Fibroblast of pulmonary artery (primary cell): Measurements from ENCODE around the gene FAM167B.
"Not testable (repeated sequence)": the region's sequence is repeated elsewhere in the genome, so short reads cannot be mapped to it uniquely, and the experiment has no call there.

ENCODE experiments used
- DNase-seq: peaks from one replicate; pipeline ENCODE4 v3.0.0-alpha.2; 2010; ENCODE audit warnings: low read depth
- H3K4me3 ChIP-seq: replicated peaks from 2 replicates; pipeline ENCODE4 v1.5.1; 2011; ENCODE audit warnings: low read depth, mild to moderate bottlenecking, control low read depth, low read length, moderate library complexity
- TF ChIP-seq, protein P1 (sequence below): IDR thresholded peaks from 2 replicates; pipeline ENCODE4 v1.5.1; 2011; ENCODE audit warnings: mild to moderate bottlenecking, control low read depth, low read length, inconsistent platforms; ENCODE audit errors: missing control alignments

The FAM167B gene

DNA sequence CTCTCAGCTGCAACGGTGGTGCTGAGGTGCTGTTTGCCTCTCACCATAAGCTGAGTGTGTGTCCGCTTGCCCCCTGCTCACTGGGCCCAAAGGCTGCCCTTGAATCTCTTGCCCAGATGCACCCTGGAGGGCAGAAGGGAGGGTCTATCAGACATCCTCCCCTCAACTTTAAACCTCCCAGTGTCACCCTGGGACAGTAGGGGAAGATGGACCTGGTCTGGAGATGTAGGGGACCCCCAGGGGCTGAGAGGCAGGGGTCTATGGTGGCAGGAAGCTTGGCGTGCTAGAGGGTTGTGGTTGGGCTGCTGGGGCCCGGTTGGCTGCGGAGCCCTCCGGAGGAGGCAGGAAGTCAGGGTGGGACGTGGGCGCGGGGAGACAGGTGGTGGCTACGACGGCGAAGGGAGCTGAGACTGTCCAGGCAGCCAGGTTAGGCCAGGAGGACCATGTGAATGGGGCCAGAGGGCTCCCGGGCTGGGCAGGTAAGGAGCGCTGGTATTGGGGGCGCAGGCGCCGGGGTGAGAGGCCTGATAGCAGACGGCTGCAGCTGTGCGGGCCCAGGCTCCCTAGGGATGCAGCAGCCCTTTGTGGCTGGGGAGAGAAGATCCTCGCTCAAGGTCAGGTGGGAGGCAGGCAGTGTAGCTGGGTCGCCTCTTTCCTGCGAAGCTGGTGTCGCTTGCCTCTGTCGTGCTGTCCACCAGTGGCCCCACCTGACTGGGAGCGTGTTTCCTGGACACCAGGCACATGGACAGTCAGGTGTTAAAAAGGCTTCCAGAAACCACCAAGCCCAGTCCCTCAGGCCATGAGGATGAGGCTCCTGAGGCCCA, 4.1 kb downstream of the FAM167B start, which contains the start of gene LCK:
TSS of gene LCK (plus strand) at position 373 of the 824 bp plus-strand sequence. CDS start 23,065 bp downstream, outside the sequence.
- TF ChIP-seq, protein P1, sequence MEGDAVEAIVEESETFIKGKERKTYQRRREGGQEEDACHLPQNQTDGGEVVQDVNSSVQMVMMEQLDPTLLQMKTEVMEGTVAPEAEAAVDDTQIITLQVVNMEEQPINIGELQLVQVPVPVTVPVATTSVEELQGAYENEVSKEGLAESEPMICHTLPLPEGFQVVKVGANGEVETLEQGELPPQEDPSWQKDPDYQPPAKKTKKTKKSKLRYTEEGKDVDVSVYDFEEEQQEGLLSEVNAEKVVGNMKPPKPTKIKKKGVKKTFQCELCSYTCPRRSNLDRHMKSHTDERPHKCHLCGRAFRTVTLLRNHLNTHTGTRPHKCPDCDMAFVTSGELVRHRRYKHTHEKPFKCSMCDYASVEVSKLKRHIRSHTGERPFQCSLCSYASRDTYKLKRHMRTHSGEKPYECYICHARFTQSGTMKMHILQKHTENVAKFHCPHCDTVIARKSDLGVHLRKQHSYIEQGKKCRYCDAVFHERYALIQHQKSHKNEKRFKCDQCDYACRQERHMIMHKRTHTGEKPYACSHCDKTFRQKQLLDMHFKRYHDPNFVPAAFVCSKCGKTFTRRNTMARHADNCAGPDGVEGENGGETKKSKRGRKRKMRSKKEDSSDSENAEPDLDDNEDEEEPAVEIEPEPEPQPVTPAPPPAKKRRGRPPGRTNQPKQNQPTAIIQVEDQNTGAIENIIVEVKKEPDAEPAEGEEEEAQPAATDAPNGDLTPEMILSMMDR, result no peak
- no peak within 1 kb of the TSS for H3K4me3 ChIP-seq
- DNase-seq, result no peak

DNA sequence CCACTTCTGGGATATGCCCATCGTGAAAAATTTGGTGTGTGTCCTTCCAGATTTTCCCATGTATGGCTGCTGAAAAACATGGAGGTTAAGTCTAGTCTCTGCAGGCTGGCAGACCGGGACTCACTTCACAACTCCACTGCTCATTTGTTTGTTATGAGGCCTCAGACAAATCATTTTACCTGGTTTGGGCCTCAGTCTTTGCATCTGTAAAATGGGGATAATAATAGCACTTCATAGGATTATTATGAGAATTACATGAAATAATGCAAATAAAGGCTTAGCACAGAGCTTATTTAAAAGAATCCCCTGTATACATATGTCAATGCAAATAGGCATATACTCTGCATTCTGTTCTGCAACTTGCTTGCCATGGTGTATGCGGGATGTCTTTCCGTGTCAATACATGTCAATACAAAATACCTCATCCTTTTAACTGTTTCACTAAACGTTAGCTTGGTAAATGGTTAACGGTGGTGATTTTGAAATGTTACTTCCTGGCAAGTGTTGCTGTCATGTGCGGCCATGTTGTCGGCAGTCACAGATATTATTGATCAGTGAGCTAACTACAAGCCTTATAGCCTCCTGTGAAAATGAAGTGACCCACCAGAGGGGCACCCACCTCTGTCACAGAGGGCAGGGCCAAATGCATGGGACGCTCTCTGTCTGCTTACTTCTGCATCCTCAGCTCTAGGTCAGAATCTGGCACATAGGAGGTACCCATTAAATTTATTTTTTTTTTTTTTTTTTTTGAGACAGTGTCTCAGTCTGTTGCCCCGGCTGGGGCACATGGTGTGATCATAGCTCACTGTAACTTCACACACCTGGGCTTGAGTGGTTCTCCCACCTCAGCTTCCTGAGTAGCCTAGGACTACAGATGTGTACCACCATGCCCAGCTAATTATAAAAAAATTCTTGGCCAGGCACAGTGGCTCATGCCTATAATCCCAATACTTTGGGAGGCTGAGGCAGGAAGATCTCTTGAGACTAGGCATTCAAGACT, 8.3 kb downstream of the FAM167B start:
- no peak overlapping the region for H3K4me3 ChIP-seq
- no peak for DNase-seq
- TF ChIP-seq, protein P1, result no peak

DNA sequence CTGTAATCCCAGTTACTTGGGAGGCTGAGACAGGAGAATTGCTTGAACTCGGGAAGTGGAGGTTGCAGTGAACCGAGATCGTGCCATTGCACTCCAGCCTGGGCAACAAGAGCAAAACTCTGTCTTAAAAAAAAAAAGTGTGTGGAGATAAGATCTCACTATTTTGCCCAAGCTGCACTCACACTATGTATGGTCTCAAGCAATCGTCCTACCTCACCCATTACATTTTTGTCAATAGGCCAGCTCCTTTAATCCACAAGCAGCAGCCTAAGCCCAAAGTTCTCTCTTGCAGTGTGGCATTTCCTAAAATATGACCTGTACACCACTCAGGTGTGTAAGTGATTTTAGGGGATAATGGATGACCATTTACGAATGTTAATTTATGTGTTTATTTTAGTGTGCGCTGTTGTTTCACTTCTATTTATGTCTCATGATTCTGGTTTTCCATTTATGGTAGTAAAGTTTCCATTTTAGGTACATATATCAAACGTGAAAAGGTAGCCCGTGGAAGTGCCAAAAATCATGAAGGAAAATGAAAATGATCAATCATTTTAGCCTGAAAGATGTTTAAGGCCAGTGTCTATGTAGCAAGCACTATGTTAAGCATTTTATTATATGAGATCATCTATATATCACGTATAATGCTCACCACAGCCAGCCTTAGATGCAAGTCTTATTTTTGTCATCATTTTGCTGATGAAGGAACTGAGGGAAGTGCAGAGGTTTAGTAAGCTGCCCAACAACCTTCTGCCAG, 9.6 kb downstream of the FAM167B start:
- no peak for DNase-seq
- H3K4me3 ChIP-seq, result no peak overlapping the region
- TF ChIP-seq, protein P1, result no peak

DNA sequence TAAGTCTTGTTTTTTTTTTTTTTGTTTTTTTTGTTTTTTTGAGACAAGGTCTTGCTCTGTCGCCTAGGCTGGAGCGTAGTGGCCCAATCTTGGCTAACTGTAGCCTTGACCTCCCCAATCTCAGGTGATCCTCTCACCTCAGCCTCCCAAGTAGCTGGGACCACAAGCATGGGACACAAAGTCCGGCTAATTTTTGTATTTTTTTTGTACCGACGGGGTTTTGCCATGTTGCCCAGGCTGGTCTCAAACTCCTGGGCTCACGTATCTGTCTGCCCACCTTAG, 10.1 kb downstream of the FAM167B start:
- DNase-seq, result no peak
- no peak overlapping the region for H3K4me3 ChIP-seq
- TF ChIP-seq, protein P1, result no peak

DNA sequence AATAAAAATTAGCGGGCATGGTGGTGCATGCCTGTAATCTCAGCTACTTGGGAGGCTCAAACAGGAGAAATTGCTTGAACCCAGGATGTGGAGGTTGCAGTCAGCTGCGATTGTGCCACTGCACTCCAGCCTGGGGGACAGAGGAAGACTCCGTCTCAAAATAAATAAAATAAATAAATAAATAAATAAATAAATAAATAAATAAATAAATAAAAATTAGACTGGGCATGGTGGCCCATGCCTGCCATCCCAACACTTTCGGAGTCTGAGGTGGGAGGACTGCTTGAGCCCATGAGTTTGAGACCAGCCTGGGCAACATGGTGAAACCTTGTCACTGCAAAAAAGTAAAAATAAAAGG, 16.2 kb downstream of the FAM167B start:
- H3K4me3 ChIP-seq, DNase-seq: not testable (repeated sequence)

DNA sequence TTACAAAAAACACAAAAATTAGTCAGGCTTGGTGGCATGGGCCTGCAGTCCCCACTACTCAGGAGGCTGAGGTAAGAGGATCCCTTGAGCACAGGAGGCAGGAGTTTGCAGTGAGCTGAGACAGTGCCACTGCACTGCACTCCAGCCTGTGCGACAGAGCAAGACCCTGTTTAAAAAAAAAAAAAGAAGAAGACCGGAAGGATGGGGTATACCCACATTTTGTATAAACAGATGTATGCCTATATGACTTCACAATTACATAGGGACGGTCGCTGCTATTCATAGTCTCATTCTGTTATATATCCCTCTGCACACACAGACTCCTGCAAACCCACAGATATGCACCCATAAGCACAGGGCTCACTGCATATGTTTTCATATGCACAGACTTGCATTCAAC, 16.7 kb downstream of the FAM167B start:
- no peak overlapping the region for H3K4me3 ChIP-seq
- TF ChIP-seq, protein P1, result no peak
- DNase-seq, result no peak

DNA sequence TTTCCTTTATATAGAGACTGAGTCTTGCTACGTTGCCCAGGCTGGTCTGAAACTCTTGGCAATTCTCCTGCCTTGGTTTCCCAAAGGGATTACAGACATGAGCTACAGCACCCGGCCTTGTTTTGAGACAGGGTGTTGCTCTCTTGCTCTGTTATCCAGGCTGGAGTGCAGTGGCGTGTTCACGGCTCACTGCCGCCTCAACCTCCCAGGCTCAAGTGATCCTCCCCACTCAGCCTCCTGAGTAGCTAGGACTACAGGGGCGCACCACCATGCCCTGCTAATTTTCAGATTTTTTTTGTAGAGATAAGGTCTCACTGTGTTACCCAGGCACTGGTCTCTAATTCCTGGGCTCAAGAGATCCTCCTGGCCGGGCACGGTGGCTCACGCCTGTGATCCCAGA, 18.8 kb downstream of the FAM167B start:
- DNase-seq, result no peak
- H3K4me3 ChIP-seq, result no peak overlapping the region
- TF ChIP-seq, protein P1, result no peak
